Stimulated activated CD8-positive, alpha-beta memory T cell treated with anti-CD3 and anti-CD28 coated beads, Interleukin-7, amount 100 ng/mL, for 48 hours (primary cell): ENCODE data around the gene NR2E3.

Experiments
- DNase-seq, 2 donors: peaks; one replicate each; pipeline ENCODE4 v3.0.0-alpha.2; 2020; ENCODE audit warnings: low read depth in 1 of 2; ENCODE audit errors: extremely low read depth in 1 of 2

Gene NR2E3

DNA sequence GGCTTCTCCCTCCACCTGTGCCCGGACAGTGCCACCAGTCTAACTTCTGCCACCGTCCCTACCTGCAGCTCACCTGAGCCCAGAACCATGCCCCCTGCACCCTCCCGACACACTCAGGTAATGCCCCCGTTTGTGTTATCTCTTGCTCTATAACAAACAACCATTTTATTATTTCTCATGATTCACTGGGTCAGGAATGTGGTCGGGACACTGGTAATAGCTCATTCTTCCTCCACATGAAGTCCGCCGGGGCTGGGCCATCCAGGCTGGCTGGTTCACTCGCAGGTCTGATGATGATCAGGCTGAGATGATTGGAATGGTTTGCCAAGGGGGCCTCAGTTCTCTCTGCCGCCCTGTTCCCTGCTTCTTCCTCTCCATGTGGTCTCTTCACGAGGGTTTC is 20.3 kb upstream of the NR2E3 start:
- DNase-seq = no peak

GRCh38 chr15:71791975-71792374 is 18.4 kb upstream of the NR2E3 start:
- DNase-seq = no peak

GRCh38 chr15:71792521-71792920 is 17.8 kb upstream of the NR2E3 start:
- DNase-seq = no peak

DNA sequence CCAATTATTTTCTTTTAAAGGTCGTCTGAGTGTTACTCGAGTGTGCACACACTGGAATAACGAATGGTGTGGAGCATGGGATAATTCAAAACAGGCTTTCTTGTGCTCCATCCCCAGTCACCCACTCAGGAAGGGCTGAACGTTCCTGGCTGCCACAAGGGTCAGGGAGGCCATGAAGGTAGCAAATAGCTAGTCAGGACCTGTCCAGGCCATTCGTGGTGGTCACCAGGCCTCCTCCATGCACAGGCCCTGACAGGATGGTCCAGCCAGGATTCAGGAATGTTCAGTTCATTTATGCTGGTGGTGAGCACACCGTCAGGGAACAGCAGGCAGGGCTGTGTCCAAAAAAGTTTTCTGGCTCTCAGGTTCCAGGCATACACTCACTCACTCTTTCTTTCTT is 11.7 kb upstream of the NR2E3 start:
- DNase-seq = no peak

DNA sequence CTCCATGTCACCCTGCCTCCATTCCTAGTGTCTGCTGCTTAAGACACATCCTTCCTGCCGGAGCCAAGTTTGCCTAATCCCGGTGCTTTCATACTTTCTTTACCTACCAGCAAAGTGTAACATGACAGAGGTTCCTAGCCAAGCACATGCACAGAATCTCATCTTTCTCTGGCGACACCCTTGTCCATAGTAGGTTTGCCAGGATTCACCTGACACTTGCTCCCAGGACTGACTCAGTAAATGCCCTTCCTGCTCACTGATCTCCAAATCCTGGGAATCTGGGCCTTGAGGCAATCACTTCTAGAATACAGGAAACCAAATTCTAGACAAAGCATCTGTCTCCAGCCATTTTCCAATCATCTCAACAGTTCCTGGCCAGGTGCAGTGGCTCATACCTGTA is 10.2 kb upstream of the NR2E3 start:
- DNase-seq = no peak

GRCh38 chr15:71800835-71801745 is 9.3 kb upstream of the NR2E3 start:
- DNase-seq = no peak

- no peak for DNase-seq
Observed at GRCh38 chr15:71801935-71802655, 8.3 kb upstream of the NR2E3 start.

DNA sequence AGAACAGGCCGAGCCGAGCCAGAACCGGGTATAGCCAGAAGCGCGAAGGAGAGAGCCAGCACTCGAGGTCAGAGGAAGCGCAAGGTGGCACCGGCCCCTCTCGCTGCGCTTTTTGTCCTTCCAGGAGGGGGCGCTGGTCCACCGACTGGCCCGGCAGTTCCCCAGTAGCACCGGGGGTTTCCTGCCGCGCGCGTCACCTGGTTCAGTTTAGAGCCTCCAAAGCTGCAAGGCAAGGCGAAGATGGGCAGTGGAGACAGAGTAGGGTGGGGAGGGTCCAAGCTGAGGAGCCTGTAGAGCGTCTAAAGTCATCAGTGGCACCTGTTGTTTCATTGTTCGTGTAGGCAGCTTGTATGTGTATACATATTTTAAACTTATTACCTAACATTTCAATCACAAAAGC is 7.6 kb upstream of the NR2E3 start:
- no peak for DNase-seq

DNA sequence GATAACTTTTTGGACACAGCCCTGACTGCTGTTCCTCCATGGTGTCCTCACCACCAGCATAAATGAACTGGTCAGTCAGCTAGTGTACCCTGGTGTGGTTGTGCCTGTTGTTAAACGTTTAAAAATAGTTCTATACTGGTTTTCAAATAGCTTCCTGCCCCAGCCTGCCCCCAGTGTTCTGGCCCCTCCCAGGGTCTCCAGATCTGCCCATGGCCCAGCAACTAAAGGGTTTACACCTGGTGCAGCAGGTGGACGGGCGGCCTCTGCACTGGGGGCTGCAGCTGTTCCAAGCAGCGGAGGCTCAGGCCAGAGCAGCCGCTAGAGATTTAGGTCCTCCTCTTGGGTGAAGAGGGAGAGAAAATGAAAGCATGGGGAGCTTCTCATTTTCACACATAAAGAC is 6.1 kb upstream of the NR2E3 start:
- DNase-seq = no peak

- no peak for DNase-seq
Observed at GRCh38 chr15:71804695-71805470, 5.5 kb upstream of the NR2E3 start.

DNA sequence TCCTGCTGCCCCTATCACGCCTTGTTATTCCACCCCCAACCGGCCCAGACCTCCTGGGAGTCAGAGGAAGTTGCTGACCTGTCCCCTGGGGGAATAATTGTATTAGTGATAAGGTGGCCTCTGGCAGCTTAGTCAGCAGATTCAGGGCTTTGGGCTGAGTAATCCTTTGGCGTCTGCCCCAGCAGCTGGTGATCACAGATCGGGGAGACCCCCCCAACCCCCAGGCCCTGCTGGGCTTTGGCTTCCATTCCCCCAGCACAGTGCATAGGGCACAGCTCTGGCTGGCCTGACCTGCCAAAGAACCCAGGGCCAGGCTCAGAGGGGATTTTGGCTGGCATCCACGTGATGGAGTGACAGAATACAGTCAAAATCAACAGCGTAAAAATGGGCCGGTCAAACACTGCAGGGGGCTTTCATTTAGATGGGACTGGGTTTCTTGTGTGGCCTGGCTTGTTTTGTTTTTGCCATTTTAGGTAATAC is 3.9 kb upstream of the NR2E3 start:
- no peak for DNase-seq

DNA sequence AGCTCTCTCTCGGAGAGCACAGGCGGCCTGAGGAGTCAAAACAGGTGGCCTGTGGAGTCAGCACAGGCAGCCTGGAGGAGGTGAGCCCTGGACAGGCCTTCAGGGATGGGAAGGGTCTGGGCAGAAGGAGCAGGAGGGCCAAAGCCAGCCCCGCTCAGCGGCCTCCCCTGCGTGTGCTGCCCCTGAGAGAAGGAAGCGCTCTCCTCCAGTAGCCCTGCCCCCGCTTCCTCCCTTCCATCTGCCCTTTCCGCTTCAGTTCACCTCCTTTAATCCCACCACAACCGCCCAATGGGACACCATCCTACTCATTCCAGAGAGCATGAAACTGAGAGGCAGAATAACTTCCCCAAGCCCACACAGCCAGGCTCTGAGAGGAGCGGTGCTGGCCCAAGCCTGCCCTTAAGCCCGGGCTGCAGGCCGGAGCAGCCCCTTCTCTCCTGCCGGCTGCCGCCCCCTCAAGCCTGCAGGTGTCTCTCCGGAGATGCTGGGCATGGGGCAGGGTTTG is 3.2 kb upstream of the NR2E3 start:
- DNase-seq = no peak

DNA sequence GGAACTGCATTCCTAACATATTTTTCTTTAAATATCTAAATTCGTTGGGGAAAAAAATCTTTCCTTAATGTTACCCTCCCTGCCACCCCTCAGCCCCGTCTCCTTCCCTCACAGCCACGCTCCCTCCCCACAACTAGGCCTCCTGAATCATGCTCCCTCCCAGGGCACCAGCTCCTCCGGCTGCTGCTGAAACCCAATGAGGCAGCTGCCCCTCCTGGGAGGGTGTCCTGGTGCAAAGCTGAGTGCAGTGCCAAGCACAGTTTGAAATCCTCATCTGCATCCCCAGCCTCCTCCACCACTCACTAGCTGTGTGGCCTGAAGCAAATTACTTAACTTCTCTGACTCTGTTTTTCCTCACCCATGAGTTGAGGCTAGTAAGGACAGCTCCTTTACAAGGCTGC is 2.7 kb upstream of the NR2E3 start:
- DNase-seq = no peak

GRCh38 chr15:71808311-71809020 is 1.9 kb upstream of the NR2E3 start:
- DNase-seq = no peak

GRCh38 chr15:71809346-71809745 is 1.0 kb upstream of the NR2E3 start:
- no peak for DNase-seq

DNA sequence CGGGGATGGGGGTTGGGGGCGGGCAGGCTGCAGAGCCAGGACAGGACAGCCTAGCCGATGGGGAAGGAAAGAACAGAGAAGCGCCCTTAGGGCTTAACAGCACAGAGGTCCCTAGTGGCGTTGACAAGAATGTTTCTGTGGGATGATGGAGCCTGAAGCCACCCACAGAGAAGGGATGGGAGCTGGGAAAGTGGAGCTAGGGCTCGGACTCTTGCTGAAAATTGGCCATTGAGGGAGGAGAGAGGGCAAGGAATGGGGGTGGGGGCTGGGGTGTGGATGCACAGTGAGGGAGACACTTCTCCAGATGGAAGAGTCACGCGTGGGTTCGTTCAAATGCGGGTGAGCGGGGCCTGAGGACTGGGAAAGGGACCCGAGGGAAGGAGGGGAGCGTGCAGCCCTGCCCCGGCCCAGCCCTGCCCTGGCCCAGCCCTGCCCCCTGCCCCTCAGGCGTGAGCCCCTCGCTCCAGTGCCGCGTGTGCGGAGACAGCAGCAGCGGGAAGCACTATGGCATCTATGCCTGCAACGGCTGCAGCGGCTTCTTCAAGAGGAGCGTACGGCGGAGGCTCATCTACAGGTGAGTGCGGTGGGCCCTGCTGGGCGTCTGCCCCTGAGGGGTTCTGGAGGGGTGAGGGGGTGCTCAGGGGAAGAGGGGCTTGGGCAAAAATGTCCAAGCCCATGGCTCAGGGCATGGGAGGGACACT is 832 bp downstream of the NR2E3 start:
- no peak for DNase-seq

DNA sequence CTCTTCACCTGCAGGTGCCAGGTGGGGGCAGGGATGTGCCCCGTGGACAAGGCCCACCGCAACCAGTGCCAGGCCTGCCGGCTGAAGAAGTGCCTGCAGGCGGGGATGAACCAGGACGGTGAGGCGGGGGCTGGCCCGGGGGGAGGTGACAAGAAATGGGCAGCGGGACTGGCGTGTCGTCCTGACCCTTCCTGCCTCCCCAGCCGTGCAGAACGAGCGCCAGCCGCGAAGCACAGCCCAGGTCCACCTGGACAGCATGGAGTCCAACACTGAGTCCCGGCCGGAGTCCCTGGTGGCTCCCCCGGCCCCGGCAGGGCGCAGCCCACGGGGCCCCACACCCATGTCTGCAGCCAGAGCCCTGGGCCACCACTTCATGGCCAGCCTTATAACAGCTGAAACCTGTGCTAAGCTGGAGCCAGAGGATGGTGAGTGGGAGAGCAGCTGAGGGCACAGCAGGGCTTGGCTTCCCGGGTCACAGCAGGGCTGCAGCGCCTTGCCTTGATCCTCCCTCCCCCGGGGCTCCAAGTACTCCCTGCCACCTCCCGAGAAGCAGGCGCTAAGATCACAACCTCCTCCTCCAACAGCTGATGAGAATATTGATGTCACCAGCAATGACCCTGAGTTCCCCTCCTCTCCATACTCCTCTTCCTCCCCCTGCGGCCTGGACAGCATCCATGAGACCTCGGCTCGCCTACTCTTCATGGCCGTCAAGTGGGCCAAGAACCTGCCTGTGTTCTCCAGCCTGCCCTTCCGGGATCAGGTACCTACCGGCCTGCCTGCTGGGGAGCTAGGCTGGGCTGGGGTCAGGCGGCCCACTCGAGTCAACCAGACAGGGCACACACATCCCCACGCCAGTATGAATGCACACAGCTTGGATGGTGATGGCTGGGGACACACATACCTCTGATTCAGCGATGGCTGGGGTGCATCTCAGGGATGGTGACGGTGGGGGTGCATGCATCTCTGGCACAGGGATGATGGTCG is 1.7 kb downstream of the NR2E3 start:
- no peak for DNase-seq

GRCh38 chr15:71812966-71813722 is 2.8 kb downstream of the NR2E3 start:
- DNase-seq = no peak
